Right lobe of liver (tissue), 4 donors: ENCODE results near the gene SYT1.

Experiments
- POLR2A ChIP-seq: fragments of 450-650 bp; IDR thresholded peaks from one replicate; pipeline ENCODE4 v1.6.1; 2017; ENCODE audit warnings: antibody characterized with exemption, mild to moderate bottlenecking
- TF ChIP-seq, protein P1 (sequence below), 4 donors: fragments of 200-600 bp in 3 of 4; fragments of 450-650 bp in 1 of 4; IDR thresholded peaks; one replicate each; pipeline versions ENCODE4 v1.5.1 to v1.8.0; 2016 to 2022; ENCODE audit warnings: antibody characterized with exemption in 4 of 4, mild to moderate bottlenecking in 2 of 4
- donor health status: DM: no; HTN: no; CAD: no.
- donor health status: DM: no; HTN: no; CAD: no.
- donor health status: DM: no; HTN: yes; CAD: no.

DNA sequence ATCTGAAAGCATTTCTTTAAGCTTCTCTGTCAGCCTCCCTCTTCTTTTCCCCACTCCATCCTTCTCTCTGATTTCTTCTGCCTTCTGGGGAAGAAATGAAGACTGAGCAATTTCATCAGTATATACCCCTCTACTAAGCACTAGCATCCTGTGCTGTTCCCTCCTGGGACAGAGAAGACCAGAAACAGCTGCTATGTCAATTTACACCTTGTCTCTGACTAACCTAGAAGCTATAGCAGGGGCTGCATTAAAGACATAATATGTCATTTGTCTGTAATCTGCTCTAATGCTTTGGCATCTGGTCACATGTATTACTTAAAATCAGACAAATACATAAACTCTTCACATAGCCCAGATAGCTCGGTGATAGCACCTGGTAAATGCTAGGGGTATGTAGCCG lies 529.3 kb downstream of the SYT1 start:
- TF ChIP-seq, protein P1, sequence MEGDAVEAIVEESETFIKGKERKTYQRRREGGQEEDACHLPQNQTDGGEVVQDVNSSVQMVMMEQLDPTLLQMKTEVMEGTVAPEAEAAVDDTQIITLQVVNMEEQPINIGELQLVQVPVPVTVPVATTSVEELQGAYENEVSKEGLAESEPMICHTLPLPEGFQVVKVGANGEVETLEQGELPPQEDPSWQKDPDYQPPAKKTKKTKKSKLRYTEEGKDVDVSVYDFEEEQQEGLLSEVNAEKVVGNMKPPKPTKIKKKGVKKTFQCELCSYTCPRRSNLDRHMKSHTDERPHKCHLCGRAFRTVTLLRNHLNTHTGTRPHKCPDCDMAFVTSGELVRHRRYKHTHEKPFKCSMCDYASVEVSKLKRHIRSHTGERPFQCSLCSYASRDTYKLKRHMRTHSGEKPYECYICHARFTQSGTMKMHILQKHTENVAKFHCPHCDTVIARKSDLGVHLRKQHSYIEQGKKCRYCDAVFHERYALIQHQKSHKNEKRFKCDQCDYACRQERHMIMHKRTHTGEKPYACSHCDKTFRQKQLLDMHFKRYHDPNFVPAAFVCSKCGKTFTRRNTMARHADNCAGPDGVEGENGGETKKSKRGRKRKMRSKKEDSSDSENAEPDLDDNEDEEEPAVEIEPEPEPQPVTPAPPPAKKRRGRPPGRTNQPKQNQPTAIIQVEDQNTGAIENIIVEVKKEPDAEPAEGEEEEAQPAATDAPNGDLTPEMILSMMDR (IDR thresholded peaks at IDR 0.05): no peak
- no peak for TF ChIP-seq POLR2A
